PFSK-1 (cell line): ENCODE results near the gene VENTX.
A peak's percentile ranks its signal among the peaks of the same experiment; 100 is the strongest.

ENCODE experiments used
- FOXP2 ChIP-seq: optimal IDR thresholded peaks from 2 replicates; pipeline ENCODE3; 2011; ENCODE audit warnings: borderline replicate concordance, control low read depth, inconsistent platforms; ENCODE audit not compliant: insufficient read depth; ENCODE audit errors: extremely low read length, extremely low read depth
- POLR2AphosphoS5 ChIP-seq: IDR thresholded peaks from 2 replicates; pipeline ENCODE4 v1.6.1; 2012; ENCODE audit warnings: low read depth, mild to moderate bottlenecking, control low read depth, low read length, moderate library complexity
- REST ChIP-seq, 2 experiments: IDR thresholded peaks; 2 replicates each; pipeline versions ENCODE4 v1.6.1 to v1.8.0; 2011 to 2012; ENCODE audit warnings: low read depth in 2 of 2, low read length in 2 of 2, control low read depth in 1 of 2, inconsistent platforms in 1 of 2, mild to moderate bottlenecking in 1 of 2, moderate library complexity in 1 of 2; ENCODE audit not compliant: insufficient read depth in 1 of 2
- SIN3A ChIP-seq: IDR thresholded peaks from 2 replicates; pipeline ENCODE4 v1.6.1; 2012; ENCODE audit warnings: mild to moderate bottlenecking, low read length, moderate library complexity, borderline replicate concordance; ENCODE audit not compliant: insufficient read depth
- TAF1 ChIP-seq: IDR thresholded peaks from 2 replicates; pipeline ENCODE4 v1.6.1; 2012; ENCODE audit warnings: low read length, control low read depth, borderline replicate concordance; ENCODE audit not compliant: insufficient read depth

VENTX gene

GRCh38 chr10:133242611-133243356 is 5.1 kb downstream of the VENTX start:
- no peak for TF ChIP-seq POLR2AphosphoS5
- TF ChIP-seq FOXP2, result no peak
- TF ChIP-seq TAF1, result no peak
- peak; percentile 33; the same call in 1 of the 2 replicates for TF ChIP-seq SIN3A
- TF ChIP-seq REST (IDR thresholded peaks at IDR 0.05; ENCODE audit: insufficient read depth in 1 of 2, low read depth in 2 of 2, low read length in 2 of 2), result no peak

GRCh38 chr10:133243593-133243992 is 5.9 kb downstream of the VENTX start:
- no peak for TF ChIP-seq TAF1
- TF ChIP-seq POLR2AphosphoS5, result no peak
- TF ChIP-seq FOXP2, result no peak
- no peak for TF ChIP-seq SIN3A
- TF ChIP-seq REST (IDR thresholded peaks at IDR 0.05; ENCODE audit: insufficient read depth in 1 of 2, low read depth in 2 of 2, low read length in 2 of 2), result no peak

GRCh38 chr10:133245439-133246235 is 8.0 kb downstream of the VENTX start:
- TF ChIP-seq SIN3A, result no peak
- no peak for TF ChIP-seq FOXP2
- TF ChIP-seq POLR2AphosphoS5, result no peak
- no peak for TF ChIP-seq REST (IDR thresholded peaks at IDR 0.05; ENCODE audit: insufficient read depth in 1 of 2, low read depth in 2 of 2, low read length in 2 of 2)
- TF ChIP-seq TAF1, result no peak

- TF ChIP-seq REST (IDR thresholded peaks at IDR 0.05; ENCODE audit: insufficient read depth in 1 of 2, low read depth in 2 of 2, low read length in 2 of 2) (no peak), POLR2AphosphoS5 (no peak), FOXP2 (no peak), TAF1 (no peak), SIN3A (no peak)
Measured at GRCh38 chr10:133246236-133246626, 8.6 kb downstream of the VENTX start.
